ENCODE measurements around the gene CHI3L2.

GRCh38 chr1:111209622-111210021 is 17.9 kb upstream of the CHI3L2 start:
- TF ChIP-seq TAF1 (IDR thresholded peaks at IDR 0.05; ENCODE audit: borderline replicate concordance, insufficient read depth, low read length) (no peak), POLR2AphosphoS5 (IDR thresholded peaks at IDR 0.05; ENCODE audit: low read depth, low read length) (no peak), REST (IDR thresholded peaks at IDR 0.05; ENCODE audit: insufficient read depth in 1 of 2, low read depth in 2 of 2, low read length in 2 of 2) (no peak), SIN3A (IDR thresholded peaks at IDR 0.05; ENCODE audit: borderline replicate concordance, insufficient read depth, low read length) (no peak), FOXP2 (optimal IDR thresholded peaks at IDR 0.05; ENCODE audit: borderline replicate concordance, extremely low read depth, extremely low read length, insufficient read depth) (no peak)
